GM21423 (cell line): ENCODE results near the gene ERBB4.
"Not testable (repeated sequence)": the region's sequence is repeated elsewhere in the genome, so short reads cannot be mapped to it uniquely, and the experiment has no call there.

Experiments used
- ATAC-seq: cut with Tn5 transposase; IDR thresholded peaks from one replicate; pipeline ENCODE4 v1.9.1; 2021; ENCODE audit warnings: mild to moderate bottlenecking, moderate library complexity; ENCODE audit not compliant: unreplicated experiment

Gene ERBB4

GRCh38 chr2:212530373-212530772, 8.2 kb downstream of the ERBB4 start:
- ATAC-seq, result no peak

GRCh38 chr2:212528106-212528856, 10.3 kb downstream of the ERBB4 start:
- ATAC-seq, result no peak

GRCh38 chr2:212526059-212526458, 12.5 kb downstream of the ERBB4 start:
- ATAC-seq, result no peak

- ATAC-seq, result no peak
Measured at GRCh38 chr2:212523756-212524155, 14.8 kb downstream of the ERBB4 start.

GRCh38 chr2:212520340-212520739, 18.3 kb downstream of the ERBB4 start:
- no peak for ATAC-seq

GRCh38 chr2:212517693-212518092, 20.9 kb downstream of the ERBB4 start:
- no peak for ATAC-seq

DNA sequence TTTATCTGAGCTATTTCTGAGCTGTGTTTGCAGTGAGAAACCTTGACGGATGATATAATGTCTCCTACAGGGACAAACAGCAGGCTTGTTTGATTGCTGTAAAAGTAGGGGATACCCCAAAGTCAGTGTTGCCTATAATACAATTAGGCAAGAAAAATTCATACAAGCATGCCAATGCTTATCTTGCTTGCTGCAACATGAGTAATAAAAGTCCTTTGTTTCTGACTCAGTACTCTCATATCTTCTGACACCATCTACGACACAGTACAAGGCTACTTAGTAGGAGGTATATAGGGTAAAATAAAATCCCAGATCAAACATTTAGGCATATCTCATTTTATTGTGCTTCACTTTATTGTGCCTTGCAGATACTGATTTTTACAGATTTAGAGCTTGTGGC, 33.0 kb downstream of the ERBB4 start:
- ATAC-seq, result peak; percentile 55

- ATAC-seq, result no peak
Measured at GRCh38 chr2:212495046-212495445, 43.6 kb downstream of the ERBB4 start.

- ATAC-seq, result no peak
Measured at GRCh38 chr2:212494418-212495020, 44.1 kb downstream of the ERBB4 start.

- peak; percentile 70 for ATAC-seq
Measured at GRCh38 chr2:212489719-212490346, 48.8 kb downstream of the ERBB4 start.

DNA sequence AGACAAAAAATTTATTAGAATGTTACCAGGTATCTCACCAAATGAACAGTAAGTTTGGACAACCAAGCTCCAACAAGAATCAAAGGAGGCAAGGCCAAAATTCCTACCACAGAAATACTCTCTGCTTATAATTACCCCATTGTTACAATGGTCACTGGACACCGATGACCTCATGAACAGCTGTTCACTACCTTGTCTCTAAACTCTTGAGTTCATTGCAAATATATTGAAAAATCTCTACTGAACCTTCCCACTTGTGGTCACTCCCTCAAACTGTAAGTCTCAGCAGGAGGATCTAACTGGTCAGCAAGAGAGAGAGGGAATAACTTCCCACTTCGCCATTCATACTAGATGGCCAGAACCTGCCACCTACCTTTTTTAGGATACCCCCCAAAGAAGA, 50.0 kb downstream of the ERBB4 start:
- no peak for ATAC-seq

GRCh38 chr2:212484563-212485080, 54.0 kb downstream of the ERBB4 start:
- ATAC-seq, result no peak

DNA sequence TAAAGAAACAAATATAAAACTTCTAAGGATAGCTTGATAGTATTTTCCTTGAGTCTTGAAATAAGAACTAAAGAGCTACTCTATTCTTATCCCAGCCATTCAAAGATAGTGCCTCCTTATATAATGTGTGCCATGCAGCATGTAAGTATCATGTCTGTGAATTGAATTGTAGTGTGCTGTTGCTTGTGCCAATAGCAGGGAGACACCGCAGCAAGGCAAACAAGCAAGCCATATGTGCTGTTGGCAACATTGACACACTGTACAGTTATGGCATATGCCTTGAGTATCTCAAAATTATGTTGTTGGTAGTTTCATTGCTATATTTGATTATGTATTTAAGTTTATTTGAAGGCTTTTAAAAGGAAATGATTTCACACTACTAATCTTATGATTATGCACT, 58.2 kb downstream of the ERBB4 start:
- ATAC-seq, result no peak

DNA sequence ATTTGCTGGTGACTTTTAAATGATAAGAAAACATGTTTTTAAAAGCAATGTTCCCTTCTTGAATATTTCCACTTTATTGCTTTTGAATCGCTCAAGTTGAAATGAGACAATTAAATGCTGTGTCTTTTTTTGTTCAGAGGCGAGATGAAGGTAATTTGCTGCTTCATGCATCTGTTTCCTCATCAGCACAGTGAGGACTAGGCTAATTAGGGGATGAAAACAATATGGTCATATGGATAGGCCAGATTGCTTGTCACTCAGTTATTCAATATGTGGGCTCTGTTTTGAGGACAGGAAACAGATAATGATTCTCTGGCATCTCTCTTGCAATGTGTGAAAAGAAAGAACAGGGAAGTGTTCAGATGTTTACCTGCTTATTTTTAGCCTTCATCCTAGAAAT, 61.0 kb downstream of the ERBB4 start:
- no peak for ATAC-seq

- ATAC-seq, result no peak
Measured at GRCh38 chr2:212473211-212473610, 65.4 kb downstream of the ERBB4 start.

DNA sequence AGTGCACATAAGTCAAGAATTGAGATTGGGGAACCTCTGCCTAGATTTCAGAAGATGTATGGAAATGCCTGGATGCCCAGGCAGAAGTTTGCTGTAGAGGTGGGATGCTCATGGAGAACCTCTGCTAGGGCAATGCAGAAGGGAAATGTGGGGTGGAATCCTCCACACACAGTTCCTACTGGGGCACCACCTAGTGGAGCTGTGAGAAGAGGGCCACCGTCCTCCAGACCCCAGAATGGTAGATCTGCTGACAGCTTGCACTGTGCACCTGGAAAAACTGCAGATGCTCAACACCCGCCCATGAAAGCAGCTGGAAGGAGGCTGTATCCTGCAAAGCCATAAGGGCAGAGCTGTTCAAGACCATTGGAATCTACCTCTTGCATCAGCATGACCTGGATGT, 71.1 kb downstream of the ERBB4 start:
- not testable (repeated sequence) for ATAC-seq

GRCh38 chr2:212465456-212465855, 73.1 kb downstream of the ERBB4 start:
- ATAC-seq, result no peak

GRCh38 chr2:212461708-212462107, 76.9 kb downstream of the ERBB4 start:
- not testable (repeated sequence) for ATAC-seq

- ATAC-seq, result no peak
Measured at GRCh38 chr2:212454149-212454548, 84.5 kb downstream of the ERBB4 start.

- ATAC-seq, result no peak
Measured at GRCh38 chr2:212451786-212452231, 86.8 kb downstream of the ERBB4 start.

GRCh38 chr2:212448698-212449097, 89.9 kb downstream of the ERBB4 start:
- ATAC-seq, result no peak

DNA sequence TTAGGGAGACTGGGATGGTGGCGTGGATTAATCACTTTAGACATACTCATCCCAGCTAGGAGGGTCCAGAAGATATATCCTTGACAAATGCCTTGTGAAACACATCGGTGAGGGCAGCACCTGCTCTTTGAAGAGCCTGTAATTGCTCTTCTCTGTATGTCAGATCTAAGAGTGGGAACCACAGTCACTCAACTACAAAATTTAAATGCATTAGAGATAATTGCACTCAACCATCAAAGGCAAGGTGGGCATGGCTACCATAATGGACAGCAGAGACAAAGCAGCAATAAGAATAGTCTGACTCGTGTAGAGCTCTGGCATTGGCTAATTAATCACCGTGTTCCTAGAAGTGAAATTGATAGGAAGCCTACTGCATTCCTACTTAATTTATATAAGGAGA, 96.8 kb downstream of the ERBB4 start:
- ATAC-seq, result no peak
